HG03354 (cell line): ENCODE data around the gene DACT3.
"Not testable (repeated sequence)": the region's sequence is repeated elsewhere in the genome, so short reads cannot be mapped to it uniquely, and the experiment has no call there.

ENCODE experiments used
- ATAC-seq: cut with Tn5 transposase; IDR thresholded peaks from one replicate; pipeline ENCODE4 v1.9.1; 2021; ENCODE audit warnings: mild to moderate bottlenecking; ENCODE audit not compliant: unreplicated experiment, poor library complexity, severe bottlenecking

DACT3 gene

DNA sequence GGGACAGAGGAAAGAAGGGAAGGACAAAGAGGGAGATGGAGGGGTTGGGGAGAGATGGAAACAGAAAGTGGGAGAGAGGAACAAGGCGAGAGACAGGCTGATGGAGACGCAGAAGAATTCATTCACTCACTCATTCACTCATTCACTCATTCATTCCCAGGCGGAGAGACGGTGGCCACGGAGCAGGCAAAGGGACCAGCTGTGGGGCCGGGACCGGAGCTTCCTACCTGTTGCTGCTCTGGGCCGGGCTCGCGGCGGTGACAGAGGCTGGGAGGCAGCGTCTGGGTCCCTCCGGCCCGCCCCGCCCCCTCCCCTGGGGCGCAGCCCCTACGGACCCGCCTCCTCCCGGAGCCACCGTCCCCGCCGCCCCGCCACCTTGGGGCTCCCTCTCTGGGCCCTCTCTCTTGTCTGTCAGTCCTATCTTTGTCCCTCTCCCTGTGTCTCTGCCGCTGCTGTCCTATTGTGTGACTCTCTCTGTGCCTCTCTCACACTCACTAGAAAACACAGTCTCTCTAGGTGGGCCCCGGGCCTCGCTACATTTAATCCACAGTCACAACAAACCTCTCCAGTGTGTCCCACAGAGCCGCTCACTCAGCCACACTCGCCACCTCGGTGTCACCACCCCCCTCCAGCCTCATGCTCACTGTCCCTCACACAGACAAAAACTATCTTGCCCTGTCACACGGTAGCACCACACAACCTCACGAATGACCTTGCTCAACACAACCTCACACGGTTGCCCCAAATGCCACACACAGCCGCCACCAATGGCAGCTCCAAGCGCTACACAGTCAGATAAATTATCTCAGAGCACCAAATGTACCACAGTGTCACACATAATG is 24.8 kb downstream of the DACT3 start, which contains the start of gene GNG8:
Gene GNG8, minus strand, starts transcription at position 283 of the 842 bp plus-strand sequence. CDS start 1,520 bp downstream, outside the sequence.
- no peak for ATAC-seq

DNA sequence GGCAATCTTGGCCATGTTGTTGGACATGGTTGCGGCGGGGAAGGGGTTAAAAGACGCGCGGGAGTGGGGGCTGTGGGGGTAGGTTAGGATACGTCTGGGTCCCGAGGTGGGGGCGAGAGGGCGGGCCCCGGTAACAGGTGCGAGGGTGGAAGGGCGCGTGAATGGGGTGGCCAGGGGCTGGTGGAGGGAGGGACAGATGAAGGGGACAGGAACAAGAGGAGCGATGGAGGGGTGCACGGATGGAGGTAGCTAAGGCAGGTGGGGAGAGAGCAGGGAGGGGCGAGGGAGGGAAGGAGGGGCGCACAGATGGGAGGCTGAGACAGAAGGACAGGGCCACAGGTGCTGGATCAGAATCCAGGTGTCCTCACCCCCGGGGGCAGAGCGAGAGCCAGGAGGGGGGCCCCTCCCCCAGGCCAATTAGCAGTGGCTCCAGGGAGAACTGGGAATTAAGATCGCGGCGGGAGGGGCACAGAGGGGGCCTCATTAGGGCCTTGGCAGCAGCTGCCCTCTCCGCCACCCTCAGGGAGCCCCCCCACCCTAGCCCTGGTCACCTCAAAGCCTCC is 26.2 kb downstream of the DACT3 start:
- no peak for ATAC-seq

DNA sequence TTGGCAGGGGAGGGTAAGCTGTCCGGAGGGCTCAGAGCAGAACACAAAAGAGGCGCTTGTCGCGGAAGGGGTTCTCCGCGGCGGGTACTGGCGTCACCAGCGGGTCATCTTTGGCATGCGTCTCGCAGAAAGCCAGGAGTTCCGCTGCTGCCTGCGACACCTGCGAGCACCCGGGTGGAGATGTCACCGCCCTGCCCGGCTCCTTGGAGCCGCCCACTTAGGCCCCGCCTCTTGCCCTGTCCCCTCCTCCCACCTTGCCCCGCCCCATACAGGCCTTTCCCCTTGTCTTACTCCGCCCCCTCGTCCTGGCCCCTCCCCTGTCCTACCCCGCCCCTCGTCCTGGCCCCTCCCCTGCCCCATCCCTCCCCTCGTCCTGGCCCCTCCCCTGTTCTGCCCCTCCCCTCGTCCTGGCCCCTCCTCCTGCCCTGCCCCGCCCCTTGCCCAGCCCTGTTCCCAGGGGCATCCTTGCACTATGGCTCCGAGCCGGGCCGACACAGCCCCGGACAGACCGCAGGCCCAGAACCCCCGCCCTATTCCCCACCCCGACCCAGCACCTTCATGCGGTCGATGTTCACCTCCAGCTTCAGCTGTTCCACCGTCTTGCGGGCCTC is 26.8 kb downstream of the DACT3 start:
- ATAC-seq = peak; percentile 63

DNA sequence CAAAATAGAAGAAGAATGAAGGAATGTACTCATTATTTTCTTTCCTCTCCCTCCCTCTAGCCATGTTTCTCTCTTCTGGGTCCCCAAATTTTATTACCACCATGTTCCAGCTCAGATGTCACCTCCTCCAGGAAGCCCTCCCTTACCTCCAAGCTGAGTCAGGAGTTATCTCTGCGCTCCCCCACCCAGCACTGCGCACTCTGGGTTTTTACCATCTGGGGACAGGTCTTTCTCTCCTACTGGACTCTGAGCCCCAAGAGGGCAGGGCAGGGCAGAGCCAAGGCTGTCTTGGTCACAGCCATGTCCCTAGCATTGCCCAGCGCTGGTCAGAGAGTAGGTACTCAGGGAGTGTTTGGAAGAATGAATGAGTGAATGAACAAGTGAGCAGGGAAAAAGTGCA is 27.9 kb downstream of the DACT3 start:
- no peak for ATAC-seq

DNA sequence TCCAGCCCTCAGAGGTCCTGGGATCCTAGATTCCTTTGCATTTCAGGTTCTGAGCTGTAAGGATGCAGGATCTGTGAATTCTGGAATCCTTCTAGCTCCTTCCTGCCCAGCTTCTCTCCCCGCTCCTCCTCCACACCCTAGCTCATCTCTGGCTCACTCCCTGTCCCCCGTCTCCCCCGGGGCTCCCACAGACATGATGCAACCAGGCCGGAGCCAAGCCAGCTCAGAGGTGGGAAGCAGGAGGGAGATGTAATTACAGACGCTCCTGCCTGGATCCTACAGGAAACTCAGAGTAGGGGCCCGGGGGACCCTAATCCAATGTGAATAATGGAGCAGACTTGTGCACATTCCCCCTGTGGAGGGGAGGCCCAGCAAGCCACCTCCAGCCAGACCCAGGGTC is 29.5 kb downstream of the DACT3 start:
- no peak for ATAC-seq

DNA sequence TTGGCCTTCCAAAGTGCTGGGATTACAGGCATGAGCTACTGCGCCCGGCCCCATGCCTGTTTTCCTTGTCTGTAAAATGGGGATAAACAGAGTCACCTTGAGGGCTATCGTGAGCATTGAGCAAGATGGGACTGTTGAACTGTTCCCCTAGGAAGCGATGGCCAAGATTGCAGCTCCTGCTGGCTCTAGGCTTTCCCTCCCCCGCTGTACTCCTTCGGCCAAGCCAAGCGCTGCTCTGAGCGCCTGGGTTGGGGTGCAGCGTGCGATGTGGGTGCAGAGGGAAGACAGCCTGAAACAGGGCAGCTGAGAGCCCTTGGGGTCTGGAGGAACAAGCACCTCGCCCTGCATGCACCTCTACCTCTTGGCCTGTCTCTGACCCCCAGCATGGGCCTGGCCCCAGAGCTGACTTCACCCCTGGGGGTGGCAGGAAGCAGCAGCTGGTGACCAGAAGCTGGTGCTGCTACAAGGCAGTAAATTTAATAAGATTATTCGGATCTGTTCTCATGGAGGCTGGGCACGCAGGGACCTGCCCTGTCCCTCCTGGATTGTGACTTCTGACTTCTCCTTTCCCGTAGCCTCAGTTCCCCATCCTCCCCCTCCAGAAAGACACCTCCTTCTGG is 30.3 kb downstream of the DACT3 start:
- no peak for ATAC-seq

DNA sequence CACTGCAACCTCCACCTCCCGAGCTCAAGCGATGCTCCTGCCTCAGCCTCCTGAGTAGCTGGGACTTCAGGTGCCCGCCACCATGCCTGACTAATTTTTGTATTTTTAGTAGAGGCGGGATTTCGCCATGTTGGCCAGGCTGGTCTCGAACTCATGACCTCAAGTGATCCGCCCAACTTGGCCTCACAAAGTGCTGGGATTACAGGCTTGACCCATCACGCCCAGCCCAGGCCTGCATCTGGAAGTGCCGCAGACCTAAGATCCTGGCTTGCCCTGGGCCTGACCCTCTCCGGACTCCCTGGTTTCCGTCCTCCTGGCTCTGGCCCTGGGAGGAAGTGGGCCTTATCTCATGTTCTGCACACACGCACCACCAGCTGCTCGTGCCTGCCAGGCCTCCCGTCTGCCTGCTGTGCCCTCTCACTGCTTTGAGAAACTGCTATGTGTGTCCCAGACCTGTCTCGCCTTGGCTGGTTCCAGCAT is 31.4 kb downstream of the DACT3 start:
- ATAC-seq = no peak

DNA sequence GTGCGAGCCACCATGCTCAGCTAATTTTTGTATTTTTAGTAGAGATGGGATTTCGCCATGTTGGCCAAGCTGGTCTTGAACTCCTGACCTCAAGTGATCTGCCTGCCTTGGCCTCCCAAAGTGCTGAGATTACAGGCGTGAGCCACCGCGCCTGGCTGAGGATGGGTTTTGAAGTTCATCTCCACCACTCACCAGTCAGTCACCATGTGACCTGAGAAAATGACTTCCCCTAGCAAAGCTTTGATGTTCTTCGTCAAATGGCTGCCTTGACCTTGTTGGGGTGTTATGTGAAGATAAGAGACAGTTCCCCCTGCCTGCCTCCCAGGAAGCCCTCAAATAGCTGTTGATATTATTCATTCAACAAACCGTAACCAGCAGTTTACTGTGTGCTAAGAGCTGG is 32.0 kb downstream of the DACT3 start:
- ATAC-seq = not testable (repeated sequence)

DNA sequence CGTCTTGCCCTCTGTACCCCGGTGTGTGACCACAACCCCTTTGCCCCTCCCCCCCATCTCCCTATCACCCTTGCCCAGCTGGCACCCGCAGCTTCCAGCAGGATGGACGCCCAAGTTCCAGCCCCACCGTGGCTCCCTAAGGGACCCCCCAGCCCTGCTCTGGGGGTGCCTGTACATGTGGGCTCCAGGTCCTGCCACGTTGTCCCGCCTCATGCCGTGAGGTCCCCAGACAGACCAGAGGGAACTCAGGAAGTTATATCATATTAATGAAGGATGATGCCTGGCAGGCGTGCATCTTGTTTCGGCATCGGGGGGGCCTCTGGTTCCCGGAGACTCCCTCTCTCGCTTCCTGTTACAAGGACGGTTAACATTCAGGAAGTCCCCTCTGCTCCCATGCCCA is 34.5 kb downstream of the DACT3 start:
- ATAC-seq = no peak

DNA sequence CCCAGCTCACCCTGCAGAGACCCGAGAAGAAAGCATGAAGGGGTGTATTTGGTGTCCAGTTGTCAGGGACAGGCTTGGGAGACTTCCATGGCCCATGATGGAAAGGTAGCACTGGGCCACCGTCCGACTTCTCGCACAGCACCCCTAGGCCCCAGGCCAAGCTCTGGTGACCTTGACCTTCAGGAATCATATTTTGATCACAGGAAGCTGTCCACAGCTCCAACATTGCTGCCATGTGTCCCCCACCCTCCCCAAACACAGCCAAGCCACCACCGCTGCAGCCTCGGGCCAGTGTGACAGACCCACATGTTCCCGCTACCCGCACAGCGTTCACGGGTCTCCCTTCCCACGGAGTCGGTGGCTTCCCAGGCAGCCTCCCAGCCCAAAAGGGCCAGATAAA is 35.3 kb downstream of the DACT3 start:
- no peak for ATAC-seq

DNA sequence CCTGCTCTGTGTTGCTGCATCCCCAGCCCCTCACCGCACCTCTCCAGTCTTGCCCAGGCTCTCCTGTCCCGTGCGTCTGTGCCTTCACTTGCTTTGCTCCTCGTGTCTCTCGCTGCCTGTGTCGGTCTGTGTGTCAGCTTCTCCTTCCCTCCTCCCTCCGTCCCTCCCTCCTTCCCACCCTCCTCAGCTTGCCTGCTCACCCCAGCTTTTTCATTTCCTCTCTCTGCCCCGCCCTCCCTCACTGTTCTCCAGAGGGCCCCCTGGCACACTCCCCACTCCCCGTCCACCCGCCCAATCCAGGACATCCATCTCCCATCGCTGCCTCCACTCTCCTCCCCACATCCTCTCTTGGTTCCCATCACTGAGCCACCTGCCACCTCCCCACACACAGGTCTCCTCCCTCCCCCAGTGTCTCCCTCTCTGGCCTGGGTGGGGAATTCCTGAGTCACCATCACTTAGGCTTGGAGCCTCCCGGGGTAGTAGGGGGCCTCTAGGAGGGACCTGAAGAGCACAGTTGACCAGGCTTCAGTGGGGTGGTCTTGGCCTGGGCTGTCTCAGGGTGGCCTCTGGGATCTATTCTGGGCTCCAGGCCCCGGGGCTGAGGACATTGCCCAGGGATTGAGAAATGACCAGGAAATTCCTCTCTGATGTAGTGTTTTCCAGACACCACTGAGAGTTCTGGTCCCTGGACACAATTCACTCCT is 35.9 kb downstream of the DACT3 start, which contains the start of gene PTGIR:
Gene PTGIR, minus strand, starts transcription at position 132 of the 704 bp plus-strand sequence. CDS start 864 bp downstream, outside the sequence.
- no peak for ATAC-seq

DNA sequence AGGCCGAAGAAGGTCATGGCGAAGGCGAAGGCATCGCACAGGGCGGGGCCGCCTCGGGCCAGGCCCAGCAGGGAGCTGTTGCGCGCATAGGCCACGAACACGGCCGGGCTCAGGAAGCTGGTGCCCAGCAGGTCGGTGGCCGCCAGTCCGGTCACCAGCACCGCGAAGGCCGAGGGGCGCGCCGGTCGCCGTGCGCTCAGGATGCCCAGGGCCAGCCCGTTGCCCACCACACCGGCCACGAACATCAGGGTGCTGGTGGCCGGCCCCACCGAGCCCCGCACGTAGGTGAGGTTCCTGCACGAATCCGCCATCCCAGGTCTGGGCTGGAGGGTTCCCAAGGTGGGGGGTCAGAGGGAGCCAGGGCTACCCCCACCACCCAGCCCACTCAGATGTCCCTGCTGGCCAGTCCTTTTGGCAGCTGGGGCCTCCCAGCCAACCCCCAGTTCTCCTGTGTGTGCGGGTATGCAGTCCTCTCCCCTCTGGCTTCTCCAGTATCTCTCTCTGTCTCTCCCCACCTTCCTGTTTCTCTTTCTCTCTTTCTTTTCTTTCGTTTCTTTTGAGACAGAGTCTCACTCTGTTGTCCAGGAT is 37.0 kb downstream of the DACT3 start:
- ATAC-seq = no peak

DNA sequence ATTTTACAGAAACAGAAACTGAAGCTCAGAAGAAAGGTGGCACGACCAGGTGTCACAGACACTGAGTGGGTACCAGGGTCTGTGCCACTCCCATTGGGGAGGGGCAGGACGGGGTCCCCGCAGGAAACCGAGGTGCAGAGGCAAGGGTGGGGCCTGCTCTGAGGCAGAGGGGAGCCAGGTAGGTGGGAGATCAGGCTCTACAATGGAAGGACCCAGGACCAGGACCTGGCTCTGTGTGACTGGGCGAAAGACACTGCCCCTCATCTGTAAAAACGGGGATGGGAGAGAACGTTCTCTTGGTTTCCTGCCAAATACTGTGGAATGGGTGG is 38.9 kb downstream of the DACT3 start:
- no peak for ATAC-seq

DNA sequence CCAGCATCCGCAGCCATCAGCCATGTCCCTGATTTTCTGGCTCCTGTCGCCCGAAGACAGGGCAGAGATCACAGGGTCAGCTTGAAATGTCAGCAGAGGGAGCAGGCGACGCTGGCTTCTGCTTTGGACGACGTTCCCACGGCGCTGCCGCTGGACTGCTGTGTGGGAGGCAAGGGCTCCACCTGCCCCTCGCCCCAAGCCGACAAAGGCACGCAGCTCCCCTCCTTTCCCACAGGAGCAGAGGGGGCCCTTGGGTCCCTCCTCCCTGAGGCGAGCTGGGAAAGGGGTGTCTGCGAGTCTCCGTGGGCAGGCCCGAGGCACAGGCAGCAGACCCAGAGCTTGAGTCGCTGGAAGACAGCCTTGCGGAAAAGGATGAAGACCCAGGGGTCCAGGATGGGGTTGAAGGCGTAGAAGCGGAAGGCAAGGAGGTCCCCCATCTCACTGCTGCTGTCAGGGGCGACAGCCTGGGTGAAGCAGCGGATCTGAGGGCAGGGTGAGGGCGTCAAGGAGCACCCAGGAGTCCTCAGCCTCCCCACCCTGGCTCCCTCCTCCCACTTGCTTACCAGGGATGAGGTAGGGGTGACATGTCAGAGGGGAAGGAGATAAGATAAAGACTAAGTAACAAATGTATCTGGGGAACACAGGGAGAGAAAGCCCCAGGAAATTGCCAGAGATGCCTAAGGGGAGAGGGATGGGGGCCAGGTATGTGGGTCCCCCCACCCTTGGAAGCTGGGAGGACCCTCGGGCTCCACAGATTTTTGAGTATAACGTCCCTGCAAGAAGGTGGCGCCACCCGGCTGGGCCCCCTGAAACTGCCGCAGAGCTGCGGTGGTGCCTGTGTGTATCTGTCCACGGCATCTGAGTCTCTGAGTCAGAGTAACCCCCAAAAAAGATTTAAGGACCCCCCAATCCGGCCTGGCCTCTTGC is 39.5 kb downstream of the DACT3 start:
- ATAC-seq = no peak

DNA sequence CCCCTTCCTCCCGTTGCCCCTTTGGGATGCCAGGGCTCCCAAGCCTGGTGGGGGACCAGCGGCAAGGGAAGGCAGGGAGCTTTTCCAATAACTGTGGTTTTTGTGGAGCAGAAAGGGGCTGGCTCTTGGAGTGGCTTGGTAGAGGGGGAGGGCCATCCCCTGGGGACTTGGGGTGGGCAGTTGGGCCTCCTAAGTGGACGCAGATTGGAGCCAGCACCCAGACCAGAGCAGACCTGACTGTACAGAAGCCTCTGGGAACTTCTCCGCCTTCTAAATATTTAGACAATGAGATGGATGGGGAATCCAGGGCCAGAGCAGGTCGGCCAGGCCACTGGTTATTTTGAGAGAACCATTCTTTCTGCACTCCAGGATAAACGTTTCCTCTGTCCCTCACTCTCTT is 40.3 kb downstream of the DACT3 start:
- ATAC-seq = no peak

DNA sequence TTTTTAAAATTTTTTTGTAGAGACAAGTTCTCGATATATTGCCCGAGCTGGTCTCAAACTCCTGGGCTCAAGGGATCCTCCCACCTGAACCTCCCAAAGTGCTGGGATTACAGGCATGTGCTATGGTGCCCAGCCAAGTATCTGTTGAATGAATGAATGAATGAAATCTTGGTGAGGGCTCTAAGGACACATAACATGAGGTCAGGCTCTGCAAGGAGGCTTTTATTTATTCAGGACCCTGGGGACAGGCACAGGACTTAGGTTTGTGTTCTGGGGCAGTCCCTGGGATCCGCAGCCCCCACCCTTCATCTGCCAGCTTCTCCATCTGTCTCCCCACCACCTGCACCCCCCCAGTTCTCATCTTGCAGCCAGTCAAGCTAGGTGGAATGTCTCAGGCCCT is 40.7 kb downstream of the DACT3 start:
- ATAC-seq = no peak

DNA sequence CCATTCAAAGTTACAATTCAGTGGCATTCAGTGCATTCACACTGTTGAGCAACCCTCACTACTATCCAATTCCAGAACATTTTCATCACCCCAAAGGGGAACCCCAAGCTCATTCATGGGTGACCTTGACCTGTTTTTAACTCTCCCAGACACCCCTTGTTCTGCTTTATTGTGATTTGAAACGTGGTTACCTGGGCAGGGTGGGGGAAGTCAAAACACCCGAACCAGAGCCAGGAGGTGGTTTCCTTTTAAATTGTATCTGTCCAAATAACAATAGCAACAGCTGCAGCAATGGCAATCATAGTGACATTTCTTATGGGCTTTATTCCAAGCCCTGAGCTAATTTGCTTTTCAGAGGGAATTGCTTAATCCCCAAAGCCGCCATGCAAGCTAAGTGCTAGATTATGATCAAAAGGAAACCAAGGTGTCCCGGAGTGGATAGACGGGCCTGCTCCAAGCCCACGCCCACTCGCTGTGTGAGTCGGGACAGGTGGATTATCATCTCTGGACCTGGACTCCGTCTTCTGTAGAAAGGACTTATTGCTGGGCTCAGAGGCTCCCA is 42.2 kb downstream of the DACT3 start:
- no peak for ATAC-seq

DNA sequence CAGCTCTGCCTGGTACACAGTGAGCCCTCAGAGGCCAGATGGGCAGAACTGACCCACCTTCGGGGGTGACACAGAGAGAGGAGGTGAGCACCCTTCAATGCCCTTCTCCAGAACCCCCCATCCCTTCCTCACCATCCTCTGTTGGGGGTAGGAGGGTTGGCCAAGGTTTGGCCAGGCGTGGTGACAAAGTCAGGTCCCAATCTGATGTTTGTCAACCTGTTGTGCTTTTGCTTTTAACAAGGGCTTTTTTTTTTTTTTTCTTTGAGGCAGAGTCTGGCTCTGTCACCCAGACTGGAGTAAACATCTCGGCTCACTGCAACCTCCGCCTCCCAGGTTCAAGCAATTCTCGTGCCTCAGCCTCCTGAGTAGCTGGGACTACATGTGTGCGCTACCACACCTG is 43.4 kb downstream of the DACT3 start:
- ATAC-seq = no peak
